Measurements from ENCODE around the gene TXNIP.

TXNIP gene

DNA sequence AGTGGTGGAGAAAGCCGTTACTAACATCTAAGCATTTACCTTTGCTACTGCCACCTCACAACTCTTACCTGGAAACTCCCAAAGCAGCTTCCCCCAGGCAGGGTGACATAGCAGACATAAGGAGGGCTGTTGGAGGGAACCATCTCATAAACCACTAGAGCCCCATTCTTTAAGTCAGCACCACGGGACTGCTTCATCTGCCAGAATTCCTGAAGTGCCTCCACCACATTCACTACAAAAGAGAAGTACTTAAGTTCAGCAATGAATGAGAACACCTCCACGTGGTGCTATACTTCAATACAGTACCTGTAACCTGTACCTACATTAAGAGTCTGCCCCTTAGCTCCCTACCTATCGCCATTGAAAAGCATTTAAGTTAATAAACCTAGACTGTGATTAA lies 48.8 kb downstream of the TXNIP start:
- TF ChIP-seq, protein P1, sequence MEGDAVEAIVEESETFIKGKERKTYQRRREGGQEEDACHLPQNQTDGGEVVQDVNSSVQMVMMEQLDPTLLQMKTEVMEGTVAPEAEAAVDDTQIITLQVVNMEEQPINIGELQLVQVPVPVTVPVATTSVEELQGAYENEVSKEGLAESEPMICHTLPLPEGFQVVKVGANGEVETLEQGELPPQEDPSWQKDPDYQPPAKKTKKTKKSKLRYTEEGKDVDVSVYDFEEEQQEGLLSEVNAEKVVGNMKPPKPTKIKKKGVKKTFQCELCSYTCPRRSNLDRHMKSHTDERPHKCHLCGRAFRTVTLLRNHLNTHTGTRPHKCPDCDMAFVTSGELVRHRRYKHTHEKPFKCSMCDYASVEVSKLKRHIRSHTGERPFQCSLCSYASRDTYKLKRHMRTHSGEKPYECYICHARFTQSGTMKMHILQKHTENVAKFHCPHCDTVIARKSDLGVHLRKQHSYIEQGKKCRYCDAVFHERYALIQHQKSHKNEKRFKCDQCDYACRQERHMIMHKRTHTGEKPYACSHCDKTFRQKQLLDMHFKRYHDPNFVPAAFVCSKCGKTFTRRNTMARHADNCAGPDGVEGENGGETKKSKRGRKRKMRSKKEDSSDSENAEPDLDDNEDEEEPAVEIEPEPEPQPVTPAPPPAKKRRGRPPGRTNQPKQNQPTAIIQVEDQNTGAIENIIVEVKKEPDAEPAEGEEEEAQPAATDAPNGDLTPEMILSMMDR (IDR thresholded peaks at IDR 0.05; ENCODE audit: control extremely low read depth, extremely low read depth, low read depth, missing control alignments) = no peak
- DNase-seq (ENCODE audit: extremely low spot score) = no peak
- ChIA-PET POLR2A (no interaction called here), CTCF (no interaction called here)

DNA sequence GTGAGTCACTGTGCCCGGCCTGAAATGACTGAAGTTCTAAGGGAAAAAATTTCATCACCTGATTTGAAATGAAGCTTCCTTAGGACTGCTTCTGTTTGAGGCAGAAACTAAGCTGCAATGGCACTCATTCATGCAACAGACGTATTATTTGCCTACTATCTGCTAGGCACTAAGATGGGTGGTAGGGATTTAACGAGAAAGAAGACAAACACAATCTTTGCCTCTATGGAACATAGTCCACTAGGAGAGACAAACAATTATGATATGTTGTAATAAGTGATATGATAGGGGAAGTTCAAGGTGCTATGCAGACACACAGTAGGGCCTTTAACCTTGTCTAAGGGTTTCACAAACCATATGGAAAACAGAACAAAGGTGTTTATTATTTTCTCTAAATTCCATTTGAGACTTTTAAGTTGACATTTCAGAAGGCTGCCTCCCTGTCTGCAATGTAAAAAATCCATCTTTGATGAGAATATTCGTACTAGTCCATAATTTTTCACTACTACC lies 49.8 kb downstream of the TXNIP start:
- TF ChIP-seq, protein P1 (IDR thresholded peaks at IDR 0.05; ENCODE audit: control extremely low read depth, extremely low read depth, low read depth, missing control alignments) = no peak
- no peak for DNase-seq (ENCODE audit: extremely low spot score)
- POLR2A ChIA-PET = no interaction called here
- CTCF ChIA-PET = interaction anchor here (1.2 kb wide), 1 partner anchor 19 kb away, joined by 4 read pairs; the partner anchor contains the start of gene RBM8A

DNA sequence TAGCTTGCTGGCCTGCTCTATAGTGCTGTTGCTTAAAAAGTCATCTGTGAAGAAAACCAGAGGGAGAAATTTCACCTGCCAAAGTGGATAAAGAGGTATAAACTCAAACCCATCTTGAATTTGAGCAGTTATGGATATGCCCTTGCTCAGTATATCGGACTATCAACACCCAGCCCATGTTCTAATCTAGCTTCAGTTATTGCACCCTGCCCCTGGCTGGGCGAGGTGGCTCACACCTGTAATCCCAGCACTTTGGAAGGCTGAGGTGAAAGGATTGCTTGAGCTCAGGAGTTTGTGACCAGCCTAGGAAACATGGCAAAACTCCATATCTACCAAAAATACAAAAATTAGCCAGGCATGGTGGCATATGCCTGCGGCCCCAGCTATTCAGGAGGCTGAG lies 51.8 kb downstream of the TXNIP start:
- no peak for DNase-seq (ENCODE audit: extremely low spot score)
- CTCF ChIA-PET = interaction anchor here (1.3 to 2.1 kb wide), 4 partner anchors 8 to 53 kb away, joined by 3 to 9 read pairs (median 6); no protein-coding TSS in a partner anchor
- POLR2A ChIA-PET = no interaction called here
- TF ChIP-seq, protein P1 (IDR thresholded peaks at IDR 0.05; ENCODE audit: control extremely low read depth, extremely low read depth, low read depth, missing control alignments) = no peak

DNA sequence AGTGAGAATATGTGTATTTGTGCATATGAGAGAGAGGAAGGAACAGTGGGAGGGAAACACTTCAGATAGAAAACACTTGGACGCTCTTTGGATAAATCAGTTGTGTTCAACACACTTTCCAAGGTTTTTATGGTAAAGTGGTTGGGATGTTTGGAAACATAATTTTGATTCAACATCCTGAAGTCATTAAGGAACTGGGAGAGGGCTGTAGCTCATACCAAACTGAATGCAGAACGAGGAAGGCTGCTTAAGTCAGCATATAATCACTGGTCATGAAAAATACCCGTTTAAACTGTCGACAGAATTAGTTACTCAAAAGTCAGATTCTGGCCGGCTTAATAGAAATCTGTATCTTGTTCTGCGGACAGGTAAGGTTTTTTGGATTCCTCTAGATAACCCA lies 53.5 kb downstream of the TXNIP start:
- POLR2A ChIA-PET = interaction anchor here (1.5 kb wide), 1 partner anchor 15 kb away, joined by 4 read pairs; the partner anchor contains the start of gene LIX1L
- TF ChIP-seq, protein P1 (IDR thresholded peaks at IDR 0.05; ENCODE audit: control extremely low read depth, extremely low read depth, low read depth, missing control alignments) = no peak
- DNase-seq (ENCODE audit: extremely low spot score) = no peak
- CTCF ChIA-PET = interaction anchor here (1.2 to 2.5 kb wide), 2 partner anchors 16 to 34 kb away, joined by 3 to 7 read pairs; no protein-coding TSS in a partner anchor

Measured in GM10248 (cell line).